ENCODE results near the gene BPGM.

The BPGM gene

DNA sequence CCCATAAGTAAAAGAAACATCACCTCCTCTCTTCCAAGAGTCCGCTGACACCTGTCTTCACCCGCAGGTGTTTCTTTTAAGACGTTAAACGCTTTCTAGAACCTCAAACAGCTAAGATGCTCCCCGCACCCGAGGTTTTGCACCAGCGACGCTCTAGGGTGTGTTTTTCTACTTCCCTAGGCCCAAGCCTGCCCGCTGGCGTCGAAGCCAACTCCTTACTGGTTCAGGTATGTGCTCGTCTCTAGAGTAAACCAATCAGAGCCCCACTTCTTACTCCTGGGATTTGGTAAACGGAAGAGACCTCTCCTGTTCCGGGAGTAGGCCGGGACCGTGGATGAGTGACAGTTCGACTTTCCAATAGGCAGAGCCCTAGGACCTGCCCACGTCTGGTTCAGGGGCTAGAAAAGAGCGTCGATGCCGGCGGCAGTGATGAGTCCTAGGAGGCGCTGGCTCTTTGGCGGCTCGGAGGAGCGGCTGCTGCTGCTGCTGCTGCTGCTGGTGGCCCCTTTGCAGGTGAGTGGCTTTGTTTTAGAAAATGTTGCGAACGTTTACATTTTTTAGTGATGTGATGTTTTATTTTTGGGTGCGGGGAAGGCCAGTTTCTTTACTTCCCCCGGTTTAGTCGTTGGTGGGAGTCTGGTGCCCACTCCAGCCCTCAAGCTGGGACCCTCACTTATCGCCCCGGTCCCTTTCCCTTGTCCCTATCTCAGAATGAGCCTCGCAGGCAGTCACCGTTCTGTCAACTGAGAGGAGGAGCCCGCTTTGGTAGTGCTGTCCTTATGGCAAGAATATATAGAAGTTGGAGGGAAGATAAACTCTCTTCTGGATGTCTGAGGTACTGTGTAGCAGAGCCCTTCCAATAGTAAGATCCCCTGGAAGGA is at the start of gene BPGM:
Gene BPGM (plus strand): TSS at position 429 of the 881 bp plus-strand sequence. CDS start 14,655 bp downstream, outside the sequence.
- Histone ChIP-seq H3K27ac (ENCODE audit: low read length) (no peak within 1 kb of the TSS), H3K27me3 (ENCODE audit: control insufficient read depth, insufficient read depth, low read length) (no peaks in the 10 kb centered on the region)
- no CpG with 5 or more reads among the region's 36 CpGs for WGBS (ENCODE audit: insufficient coverage, insufficient read length)

GRCh38 chr7:134599371-134599770 is 47.3 kb upstream of the BPGM start:
- no peak overlapping the region for H3K27ac ChIP-seq (ENCODE audit: low read length)
- DNase-seq (ENCODE audit: low read depth, low spot score) = no peak
- no peak overlapping the region for H3K4me3 ChIP-seq (ENCODE audit: low read length)
- no peaks in the 10 kb centered on the region for H3K9me3 ChIP-seq (ENCODE audit: control insufficient read depth, insufficient read depth, low read length)
- H3K36me3 ChIP-seq (ENCODE audit: control insufficient read depth, insufficient read depth, low read length) = no peaks in the 10 kb centered on the region
- no peaks in the 10 kb centered on the region for H3K4me1 ChIP-seq (ENCODE audit: control insufficient read depth, insufficient read depth, low read length)
- H3K27me3 ChIP-seq (ENCODE audit: control insufficient read depth, insufficient read depth, low read length) = no peaks in the 10 kb centered on the region
- WGBS (ENCODE audit: insufficient coverage, insufficient read length) = no CpG with 5 or more reads among the region's 6 CpGs

More for the DNA sequence above, at the start of gene BPGM:
- DNase-seq (ENCODE audit: low read depth, low spot score) = peak; percentile 100
- Histone ChIP-seq H3K4me1 (ENCODE audit: control insufficient read depth, insufficient read depth, low read length) (no peaks in the 10 kb centered on the region), H3K36me3 (ENCODE audit: control insufficient read depth, insufficient read depth, low read length) (no peaks in the 10 kb centered on the region), H3K4me3 (ENCODE audit: low read length) (peak within 1 kb of the TSS; percentile 95), H3K9me3 (ENCODE audit: control insufficient read depth, insufficient read depth, low read length) (no peaks in the 10 kb centered on the region)

- Histone ChIP-seq H3K4me3 (ENCODE audit: low read length) (no peak overlapping the region), H3K27ac (ENCODE audit: low read length) (no peak overlapping the region), H3K4me1 (ENCODE audit: control insufficient read depth, insufficient read depth, low read length) (no peaks in the 10 kb centered on the region), H3K36me3 (ENCODE audit: control insufficient read depth, insufficient read depth, low read length) (no peaks in the 10 kb centered on the region), H3K9me3 (ENCODE audit: control insufficient read depth, insufficient read depth, low read length) (no peaks in the 10 kb centered on the region), H3K27me3 (ENCODE audit: control insufficient read depth, insufficient read depth, low read length) (no peaks in the 10 kb centered on the region)
- WGBS (ENCODE audit: insufficient coverage, insufficient read length) = no CpG with 5 or more reads among the region's 4 CpGs
- no peak for DNase-seq (ENCODE audit: low read depth, low spot score)
These were observed 45.2 kb upstream of the BPGM start for GRCh38 chr7:134601459-134601858.

DNA sequence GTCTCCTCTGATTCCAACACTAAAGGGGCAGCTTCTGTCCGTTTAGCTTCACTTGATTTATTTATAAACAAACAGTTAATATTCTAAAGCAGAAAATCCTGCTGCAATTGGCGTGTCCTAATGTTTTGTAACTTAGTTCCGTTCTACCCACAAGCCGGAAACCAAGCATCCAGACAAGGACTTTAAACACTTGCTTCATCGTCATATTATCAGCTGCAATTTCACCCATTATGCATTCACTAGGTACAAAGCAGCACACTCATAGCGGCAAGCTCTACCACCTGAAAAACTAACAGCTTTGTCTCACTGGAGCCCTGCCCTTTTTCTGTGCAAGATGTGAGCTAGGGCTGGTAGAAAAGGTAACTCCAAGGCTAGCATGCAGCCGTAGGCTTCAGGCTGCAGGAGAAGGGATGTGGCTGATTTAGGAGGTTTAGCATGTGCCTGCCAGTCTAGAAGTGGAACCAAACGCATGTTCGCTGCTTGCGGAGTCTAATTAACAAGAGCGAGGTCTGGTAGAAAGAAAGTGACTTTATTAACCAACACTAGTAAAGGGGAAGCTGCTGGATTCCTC is 43.7 kb upstream of the BPGM start:
- Histone ChIP-seq H3K9me3 (ENCODE audit: control insufficient read depth, insufficient read depth, low read length) (no peaks in the 10 kb centered on the region), H3K4me1 (ENCODE audit: control insufficient read depth, insufficient read depth, low read length) (no peaks in the 10 kb centered on the region), H3K27me3 (ENCODE audit: control insufficient read depth, insufficient read depth, low read length) (no peaks in the 10 kb centered on the region), H3K27ac (ENCODE audit: low read length) (no peak overlapping the region), H3K4me3 (ENCODE audit: low read length) (no peak overlapping the region), H3K36me3 (ENCODE audit: control insufficient read depth, insufficient read depth, low read length) (no peaks in the 10 kb centered on the region)
- no peak for DNase-seq (ENCODE audit: low read depth, low spot score)
- no CpG with 5 or more reads among the region's 11 CpGs for WGBS (ENCODE audit: insufficient coverage, insufficient read length)

DNA sequence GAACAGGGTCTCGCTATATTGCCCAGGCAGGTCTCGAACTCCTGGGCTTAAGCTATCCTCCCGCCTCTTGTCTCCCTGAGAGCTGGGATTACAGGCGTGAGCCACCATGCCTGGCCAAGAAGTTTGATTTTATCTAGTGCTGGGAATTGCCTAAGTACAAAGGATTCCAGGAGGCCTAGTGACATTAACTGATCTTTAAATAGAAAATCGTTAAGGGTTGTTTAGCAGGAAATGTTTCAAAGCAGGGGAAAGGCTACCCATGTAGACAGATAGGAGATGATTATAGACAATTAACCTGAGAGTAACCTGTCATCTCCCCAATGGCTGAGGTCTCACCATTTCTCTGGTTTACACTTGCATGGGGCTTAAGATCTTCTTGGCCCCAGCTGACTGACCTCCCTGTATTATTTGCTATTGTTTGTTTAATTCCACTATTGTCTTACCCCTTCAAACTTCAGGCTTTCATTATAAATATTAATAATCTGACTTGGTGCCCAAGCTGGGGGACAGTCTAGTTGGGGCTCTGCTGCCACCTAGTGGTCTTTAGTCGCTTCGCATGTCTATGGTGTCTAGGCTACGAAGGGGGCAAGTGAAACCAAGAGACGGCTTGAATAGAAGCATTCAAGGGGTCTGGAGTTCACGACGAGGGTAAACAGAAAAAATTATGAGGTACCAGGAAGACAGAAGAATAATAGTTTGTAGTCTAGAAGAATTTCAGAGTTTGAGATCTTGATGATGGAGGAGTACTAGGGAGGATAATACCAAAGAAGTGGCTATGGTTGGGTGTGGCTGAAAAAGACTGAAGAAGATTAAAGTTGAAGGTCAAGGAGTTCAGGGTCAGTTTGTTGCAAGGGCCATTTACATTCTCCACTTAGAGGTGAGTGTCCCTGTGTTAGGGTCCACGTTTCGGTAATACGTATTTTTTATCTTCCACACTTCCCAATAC is 40.4 kb upstream of the BPGM start:
- no peaks in the 10 kb centered on the region for H3K36me3 ChIP-seq (ENCODE audit: control insufficient read depth, insufficient read depth, low read length)
- no peaks in the 10 kb centered on the region for H3K4me1 ChIP-seq (ENCODE audit: control insufficient read depth, insufficient read depth, low read length)
- H3K27ac ChIP-seq (ENCODE audit: low read length) = no peak overlapping the region
- no peaks in the 10 kb centered on the region for H3K9me3 ChIP-seq (ENCODE audit: control insufficient read depth, insufficient read depth, low read length)
- no peak overlapping the region for H3K4me3 ChIP-seq (ENCODE audit: low read length)
- no peaks in the 10 kb centered on the region for H3K27me3 ChIP-seq (ENCODE audit: control insufficient read depth, insufficient read depth, low read length)
- WGBS (ENCODE audit: insufficient coverage, insufficient read length) = no CpG with 5 or more reads among the region's 14 CpGs
- peak; percentile 45 for DNase-seq (ENCODE audit: low read depth, low spot score)

DNA sequence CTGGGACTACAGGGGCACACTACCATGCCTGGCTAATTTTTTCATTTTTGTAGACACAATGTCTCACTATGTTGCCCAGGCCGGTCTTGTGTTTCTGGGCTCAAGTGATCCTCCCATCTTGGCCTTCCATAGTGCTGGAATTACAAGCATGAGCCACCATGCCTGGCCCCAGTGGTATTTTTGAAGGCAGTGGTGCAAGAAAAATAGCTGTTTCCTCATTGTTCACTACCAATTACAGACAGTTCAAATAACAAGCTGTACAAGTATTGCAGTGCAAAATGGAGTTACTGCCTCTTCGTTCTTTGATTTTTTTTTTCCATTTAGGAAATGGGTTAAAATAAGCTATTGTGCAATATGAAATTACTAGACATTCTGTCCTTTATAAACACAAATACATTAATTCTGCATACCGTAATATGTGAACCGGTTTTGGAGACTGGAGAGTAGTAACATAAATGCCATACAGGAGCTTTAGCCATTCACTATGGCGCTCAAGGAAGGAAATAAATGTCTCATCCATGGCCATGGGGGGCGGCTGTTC is 35.0 kb upstream of the BPGM start:
- DNase-seq (ENCODE audit: low read depth, low spot score) = no peak

GRCh38 chr7:134612197-134612596 is 34.5 kb upstream of the BPGM start:
- Histone ChIP-seq H3K9me3 (ENCODE audit: control insufficient read depth, insufficient read depth, low read length) (no peaks in the 10 kb centered on the region), H3K4me1 (ENCODE audit: control insufficient read depth, insufficient read depth, low read length) (no peaks in the 10 kb centered on the region), H3K36me3 (ENCODE audit: control insufficient read depth, insufficient read depth, low read length) (no peaks in the 10 kb centered on the region), H3K27me3 (ENCODE audit: control insufficient read depth, insufficient read depth, low read length) (no peaks in the 10 kb centered on the region), H3K4me3 (ENCODE audit: low read length) (no peak overlapping the region), H3K27ac (ENCODE audit: low read length) (no peak overlapping the region)
- no peak for DNase-seq (ENCODE audit: low read depth, low spot score)
- WGBS (ENCODE audit: insufficient coverage, insufficient read length) = no CpG with 5 or more reads among the region's 2 CpGs

More for the DNA sequence above, 35.0 kb upstream of the BPGM start:
- Histone ChIP-seq H3K4me1 (ENCODE audit: control insufficient read depth, insufficient read depth, low read length) (no peaks in the 10 kb centered on the region), H3K27me3 (ENCODE audit: control insufficient read depth, insufficient read depth, low read length) (no peaks in the 10 kb centered on the region), H3K36me3 (ENCODE audit: control insufficient read depth, insufficient read depth, low read length) (no peaks in the 10 kb centered on the region), H3K9me3 (ENCODE audit: control insufficient read depth, insufficient read depth, low read length) (no peaks in the 10 kb centered on the region), H3K27ac (ENCODE audit: low read length) (no peak overlapping the region), H3K4me3 (ENCODE audit: low read length) (no peak overlapping the region)
- no CpG with 5 or more reads among the region's 6 CpGs for WGBS (ENCODE audit: insufficient coverage, insufficient read length)

- Histone ChIP-seq H3K27me3 (ENCODE audit: control insufficient read depth, insufficient read depth, low read length) (no peaks in the 10 kb centered on the region), H3K4me3 (ENCODE audit: low read length) (no peak overlapping the region), H3K36me3 (ENCODE audit: control insufficient read depth, insufficient read depth, low read length) (no peaks in the 10 kb centered on the region), H3K9me3 (ENCODE audit: control insufficient read depth, insufficient read depth, low read length) (no peaks in the 10 kb centered on the region), H3K27ac (ENCODE audit: low read length) (no peak overlapping the region), H3K4me1 (ENCODE audit: control insufficient read depth, insufficient read depth, low read length) (no peaks in the 10 kb centered on the region)
- WGBS (ENCODE audit: insufficient coverage, insufficient read length) = no CpG with 5 or more reads among the region's 3 CpGs
- DNase-seq (ENCODE audit: low read depth, low spot score) = no peak
These were observed 32.9 kb upstream of the BPGM start for GRCh38 chr7:134613623-134614347.

DNA sequence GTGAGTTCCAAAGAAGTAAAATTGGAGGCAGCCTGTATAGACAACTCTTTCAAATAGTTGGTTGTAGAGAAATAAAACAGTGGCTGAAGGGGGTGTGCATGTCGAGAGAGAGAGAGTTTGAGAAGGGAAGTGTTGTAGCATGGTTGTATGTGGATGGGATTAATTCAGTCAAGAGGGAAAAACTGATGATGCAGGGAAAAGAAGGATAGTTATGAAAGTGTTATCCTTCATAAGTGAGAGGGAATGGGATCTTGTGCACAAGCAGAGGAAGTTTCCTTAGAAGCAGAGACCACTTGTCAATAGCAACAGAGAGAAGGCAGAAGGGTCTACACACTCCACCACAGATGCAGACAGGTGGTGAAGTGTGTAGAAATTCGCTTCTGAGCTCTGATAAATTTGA is 30.0 kb upstream of the BPGM start:
- 100% methylated on average over 1 of the region's 2 CpGs for WGBS (ENCODE audit: insufficient coverage, insufficient read length)
- no peaks in the 10 kb centered on the region for H3K4me1 ChIP-seq (ENCODE audit: control insufficient read depth, insufficient read depth, low read length)

More for the DNA sequence above, 30.0 kb upstream of the BPGM start:
- Histone ChIP-seq H3K9me3 (ENCODE audit: control insufficient read depth, insufficient read depth, low read length) (no peaks in the 10 kb centered on the region), H3K27me3 (ENCODE audit: control insufficient read depth, insufficient read depth, low read length) (no peaks in the 10 kb centered on the region), H3K36me3 (ENCODE audit: control insufficient read depth, insufficient read depth, low read length) (no peaks in the 10 kb centered on the region), H3K27ac (ENCODE audit: low read length) (no peak overlapping the region), H3K4me3 (ENCODE audit: low read length) (no peak overlapping the region)
- no peak for DNase-seq (ENCODE audit: low read depth, low spot score)
